ENCODE data around the gene PALD1. TPM values are rescaled to one million over a fixed set of nuclear protein-coding genes. Genes with fewer than 3 reads are reported as not detected.
A peak's percentile ranks its signal among the peaks of the same experiment; 100 is the strongest.

Gene PALD1
- total and polyA plus RNA-seq, 12 donors = 2.0 to 16.2 (median 7.4) TPM

- intact Hi-C loops (cut with DNase I) = no loop called here
Measured at GRCh38 chr10:70600512-70601395, 122.2 kb downstream of the PALD1 start.

DNA sequence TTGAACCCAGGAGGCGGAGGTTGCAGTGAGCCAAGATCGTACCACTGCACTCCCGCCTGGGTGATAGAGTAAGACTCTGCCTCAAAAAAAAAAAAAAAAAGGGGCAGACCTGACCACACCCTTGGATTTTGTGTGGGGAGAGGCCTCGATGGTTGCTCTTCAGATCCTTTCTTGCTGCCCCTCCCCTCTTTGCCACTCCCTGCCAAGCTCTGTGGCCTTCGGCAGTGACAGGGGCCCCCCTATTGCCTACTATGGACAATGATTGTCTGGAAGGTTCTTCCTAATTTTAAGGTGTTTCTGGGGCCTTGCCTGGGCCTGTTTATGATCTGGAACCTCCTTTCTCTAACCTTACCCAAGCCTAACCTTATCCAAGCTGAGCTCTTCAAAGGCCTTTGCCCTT, 123.2 kb downstream of the PALD1 start:
- Histone ChIP-seq H3K36me3 (replicated peaks in 1 of 2) (no peaks in the 10 kb centered on the region), H3K27me3 (no peaks in the 10 kb centered on the region), H3K9me3 (replicated peaks in 1 of 3) (no peaks in the 10 kb centered on the region), H3K4me1 (replicated peaks in 1 of 2) (no peaks in the 10 kb centered on the region), H3K27ac (no peak overlapping the region), H3K4me3 (no peak overlapping the region)
- intact Hi-C loops (cut with DNase I) = no loop called here
- 85 to 98% (median 89%) methylated on average over 5 of the region's 5 CpGs for WGBS, 4 donors
- TF ChIP-seq, protein P1, sequence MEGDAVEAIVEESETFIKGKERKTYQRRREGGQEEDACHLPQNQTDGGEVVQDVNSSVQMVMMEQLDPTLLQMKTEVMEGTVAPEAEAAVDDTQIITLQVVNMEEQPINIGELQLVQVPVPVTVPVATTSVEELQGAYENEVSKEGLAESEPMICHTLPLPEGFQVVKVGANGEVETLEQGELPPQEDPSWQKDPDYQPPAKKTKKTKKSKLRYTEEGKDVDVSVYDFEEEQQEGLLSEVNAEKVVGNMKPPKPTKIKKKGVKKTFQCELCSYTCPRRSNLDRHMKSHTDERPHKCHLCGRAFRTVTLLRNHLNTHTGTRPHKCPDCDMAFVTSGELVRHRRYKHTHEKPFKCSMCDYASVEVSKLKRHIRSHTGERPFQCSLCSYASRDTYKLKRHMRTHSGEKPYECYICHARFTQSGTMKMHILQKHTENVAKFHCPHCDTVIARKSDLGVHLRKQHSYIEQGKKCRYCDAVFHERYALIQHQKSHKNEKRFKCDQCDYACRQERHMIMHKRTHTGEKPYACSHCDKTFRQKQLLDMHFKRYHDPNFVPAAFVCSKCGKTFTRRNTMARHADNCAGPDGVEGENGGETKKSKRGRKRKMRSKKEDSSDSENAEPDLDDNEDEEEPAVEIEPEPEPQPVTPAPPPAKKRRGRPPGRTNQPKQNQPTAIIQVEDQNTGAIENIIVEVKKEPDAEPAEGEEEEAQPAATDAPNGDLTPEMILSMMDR (IDR thresholded peaks at IDR 0.05) = no peak
- no peak for TF ChIP-seq POLR2A (IDR thresholded peaks at IDR 0.05)
- DNase-seq = peak in 1 of 7 donors; percentile 10

More at GRCh38 chr10:70600512-70601395, 122.2 kb downstream of the PALD1 start:
- Histone ChIP-seq H3K4me3 (no peak overlapping the region), H3K27me3 (no peaks in the 10 kb centered on the region), H3K9me3 (replicated peaks in 1 of 3) (no peaks in the 10 kb centered on the region), H3K36me3 (replicated peaks in 1 of 2) (no peaks in the 10 kb centered on the region), H3K27ac (no peak overlapping the region), H3K4me1 (replicated peaks in 1 of 2) (no peaks in the 10 kb centered on the region)
- DNase-seq = peak in 1 of 7 donors; percentile 30
- 93 to 98% (median 95%) methylated on average over 10 to 24 of the region's 24 CpGs for WGBS, 4 donors
- TF ChIP-seq, protein P1 (IDR thresholded peaks at IDR 0.05) = no peak
- TF ChIP-seq POLR2A (IDR thresholded peaks at IDR 0.05) = no peak

- Histone ChIP-seq H3K9me3 (replicated peaks in 1 of 3) (no peaks in the 10 kb centered on the region), H3K27me3 (no peaks in the 10 kb centered on the region), H3K27ac (no peak within 1 kb of the TSS), H3K4me1 (replicated peaks in 1 of 2) (no peaks in the 10 kb centered on the region), H3K36me3 (replicated peaks in 1 of 2) (no peaks in the 10 kb centered on the region), H3K4me3 (no peak within 1 kb of the TSS)
- DNase-seq = peak in 2 of 7 donors; percentile 32 to 51
- TF ChIP-seq POLR2A (IDR thresholded peaks at IDR 0.05) = no peak
- 87 to 95% (median 91%) methylated on average over 9 to 21 of the region's 21 CpGs for WGBS, 4 donors
- intact Hi-C loops (cut with DNase I) = no loop called here
Measured at GRCh38 chr10:70602665-70603448, 124.3 kb downstream of the PALD1 start, which contains the start of gene PRF1. PRF1 (minus strand) TSS chr10:70602741; CDS start chr10:70600902, 1,839 bp downstream.

DNA sequence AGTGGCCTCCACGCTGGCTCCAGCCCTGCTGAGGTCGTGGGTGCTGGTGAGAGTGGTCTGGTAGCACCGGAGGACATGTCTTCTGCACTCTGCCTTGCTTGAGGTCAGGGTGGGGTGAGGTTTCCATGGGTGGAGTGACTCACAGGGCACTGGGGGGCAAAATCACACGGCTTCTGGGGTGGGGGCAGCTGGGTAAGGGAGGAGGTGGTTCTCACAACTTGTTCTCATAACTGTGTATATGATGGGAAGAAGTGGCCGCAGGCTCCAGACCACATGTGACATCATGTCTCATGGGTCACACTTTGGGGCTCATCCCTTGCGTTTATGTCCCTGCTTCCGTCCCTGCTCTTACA, 124.9 kb downstream of the PALD1 start:
- no peak overlapping the region for H3K27ac ChIP-seq
- TF ChIP-seq, protein P1 (IDR thresholded peaks at IDR 0.05) = no peak
- TF ChIP-seq POLR2A (IDR thresholded peaks at IDR 0.05) = no peak
- H3K36me3 ChIP-seq (replicated peaks in 1 of 2) = no peaks in the 10 kb centered on the region
- no peaks in the 10 kb centered on the region for H3K4me1 ChIP-seq (replicated peaks in 1 of 2)
- no peak for DNase-seq
- H3K4me3 ChIP-seq = no peak overlapping the region
- no peaks in the 10 kb centered on the region for H3K27me3 ChIP-seq
- no peaks in the 10 kb centered on the region for H3K9me3 ChIP-seq (replicated peaks in 1 of 3)
- WGBS, 4 donors = 75 to 86% (median 81%) methylated on average over 4 to 7 of the region's 7 CpGs
- intact Hi-C loops (cut with DNase I) = no loop called here

Measured in adrenal gland (tissue), 12 donors.